Measurements from ENCODE around the gene TP73. TPM values are rescaled to one million over a fixed set of nuclear protein-coding genes. Genes with fewer than 3 reads are reported as not detected.

The TP73 gene
- polyA plus RNA-seq (ENCODE audit: insufficient read length in 12 of 12), result 1 to 10 TPM in 7 of 12 donors, under 1 TPM in 3, not detected in 2; 0.56 to 9.4 (median 1.3) TPM
- long read RNA-seq, donor 1, result 0 reads
- long read RNA-seq, donor 2, partial matches to known transcripts, result 0 of 1 reads
- long read RNA-seq, donor 2, other reads (novel, unspliced or antisense), result 0 of 1 reads
- long read RNA-seq, donor 3, result 0 reads
- long read RNA-seq, donor 4, result 0 reads
- long read RNA-seq, donor 5, result 0 reads
- long read RNA-seq, donor 6, result 0 reads
- long read RNA-seq, donor 7, result 0 reads
- long read RNA-seq, donor 8, result 0 reads
- long read RNA-seq, donor 9, result 0 reads
- long read RNA-seq, donor 10, result 0 reads
- long read RNA-seq, donor 11, result 0 reads

DNA sequence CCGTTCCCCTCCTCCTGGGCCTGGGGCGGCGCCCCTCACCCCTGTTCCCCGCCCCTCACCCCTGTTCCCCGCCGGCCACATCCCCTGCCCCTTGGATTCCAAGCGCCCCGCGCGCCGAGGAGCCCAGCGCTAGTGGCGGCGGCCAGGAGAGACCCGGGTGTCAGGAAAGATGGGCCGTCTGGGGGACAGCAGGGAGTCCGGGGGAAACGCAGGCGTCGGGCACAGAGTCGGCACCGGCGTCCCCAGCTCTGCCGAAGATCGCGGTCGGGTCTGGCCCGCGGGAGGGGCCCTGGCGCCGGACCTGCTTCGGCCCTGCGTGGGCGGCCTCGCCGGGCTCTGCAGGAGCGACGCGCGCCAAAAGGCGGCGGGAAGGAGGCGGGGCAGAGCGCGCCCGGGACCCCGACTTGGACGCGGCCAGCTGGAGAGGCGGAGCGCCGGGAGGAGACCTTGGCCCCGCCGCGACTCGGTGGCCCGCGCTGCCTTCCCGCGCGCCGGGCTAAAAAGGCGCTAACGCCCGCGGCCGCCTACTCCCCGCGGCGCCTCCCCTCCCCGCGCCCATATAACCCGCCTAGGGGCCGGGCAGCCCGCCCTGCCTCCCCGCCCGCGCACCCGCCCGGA, at the start of gene TP73:
Gene TP73, plus strand, starts transcription at position 587 of the 618 bp plus-strand sequence. CDS start 29,850 bp downstream, outside the sequence.
- no peak for DNase-seq

DNA sequence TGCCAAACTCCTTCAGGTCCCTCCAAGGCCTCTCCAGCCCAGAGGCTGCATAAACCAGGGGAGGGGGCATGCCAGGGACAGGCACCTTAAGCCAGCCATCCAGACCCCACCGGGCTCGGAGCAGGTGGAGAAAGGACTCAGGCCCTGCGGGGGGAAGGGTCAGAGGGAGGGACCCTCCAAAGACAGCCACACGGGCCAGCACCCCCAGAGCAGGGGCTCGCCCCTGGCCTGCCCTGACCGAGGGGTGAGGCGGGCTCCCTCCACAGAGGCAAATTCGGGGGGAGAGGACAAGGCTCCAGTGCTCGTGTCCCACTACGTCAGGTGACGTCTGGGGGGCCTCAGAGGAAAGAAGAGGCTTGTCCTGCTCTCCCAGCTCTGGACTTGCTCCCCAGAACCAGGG, 49.2 kb upstream of the TP73 start:
- DNase-seq, result no peak

DNA sequence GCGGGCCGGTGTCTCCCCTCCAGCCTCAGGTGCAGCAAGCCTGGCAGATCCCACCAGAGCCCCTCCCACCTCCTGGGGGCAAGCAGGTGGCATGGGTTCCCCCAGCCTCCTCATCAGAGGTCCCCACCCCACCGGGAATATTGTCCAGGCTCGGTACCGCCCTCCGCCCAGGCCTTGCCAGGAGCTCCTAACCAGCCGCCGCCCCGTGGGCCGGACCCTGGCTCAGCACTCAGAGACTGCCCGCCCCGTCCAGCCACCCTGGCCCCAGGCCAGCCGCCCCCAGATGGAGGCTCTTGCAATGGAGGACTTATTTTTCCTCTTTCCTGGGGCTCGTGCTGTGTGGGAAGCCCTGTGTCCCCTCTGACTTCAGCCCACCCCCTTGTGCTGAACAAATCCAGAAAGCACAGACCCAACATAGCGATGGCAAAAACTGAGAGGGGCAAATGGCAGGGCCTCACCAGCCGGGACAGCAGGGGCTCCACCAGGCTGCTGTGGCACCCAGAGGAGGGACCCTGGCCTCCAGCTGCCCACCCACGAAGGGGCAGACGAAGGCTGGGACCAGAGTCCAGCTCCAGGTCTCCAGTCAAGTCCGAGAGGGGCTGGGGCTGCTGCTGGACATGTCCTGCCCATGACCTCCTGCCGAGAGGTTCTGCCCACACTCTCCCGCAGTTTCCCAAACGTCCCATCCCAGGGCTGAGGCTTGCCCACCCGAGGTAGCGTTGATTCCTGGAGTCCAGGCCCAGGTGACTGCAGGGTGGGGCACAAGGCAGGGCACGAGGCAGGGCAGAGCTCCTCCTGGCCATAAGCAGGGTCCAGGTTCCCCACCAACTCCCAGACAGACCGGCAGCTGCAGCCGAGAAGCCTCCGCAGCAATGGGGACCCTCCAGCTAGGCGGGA, 48.5 kb upstream of the TP73 start:
- no peak for DNase-seq

DNA sequence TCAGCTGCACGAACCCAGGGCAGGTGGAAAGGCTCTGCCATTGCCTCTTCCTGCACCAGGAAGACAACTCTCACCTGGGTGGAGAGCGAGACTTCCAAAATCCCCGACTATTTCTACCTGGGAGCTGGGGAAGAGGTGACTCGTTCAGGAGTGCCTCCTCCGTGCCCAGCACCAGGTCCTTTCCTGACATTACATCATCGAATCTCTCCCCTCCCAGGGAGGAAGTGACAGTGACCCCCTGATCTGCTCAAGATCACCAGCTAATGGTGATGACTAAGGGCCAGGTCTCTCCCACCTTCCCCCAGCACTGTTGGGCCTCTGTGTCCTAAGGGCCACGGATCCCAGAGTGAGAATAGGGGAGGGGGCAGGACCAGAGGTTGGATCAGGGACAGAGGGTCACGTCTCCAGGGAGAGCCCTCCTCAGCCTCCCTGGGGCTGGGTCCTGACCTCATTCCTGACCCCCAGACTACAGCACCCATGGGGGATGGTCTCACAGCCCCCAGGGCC, 47.8 kb upstream of the TP73 start:
- no peak for DNase-seq

DNA sequence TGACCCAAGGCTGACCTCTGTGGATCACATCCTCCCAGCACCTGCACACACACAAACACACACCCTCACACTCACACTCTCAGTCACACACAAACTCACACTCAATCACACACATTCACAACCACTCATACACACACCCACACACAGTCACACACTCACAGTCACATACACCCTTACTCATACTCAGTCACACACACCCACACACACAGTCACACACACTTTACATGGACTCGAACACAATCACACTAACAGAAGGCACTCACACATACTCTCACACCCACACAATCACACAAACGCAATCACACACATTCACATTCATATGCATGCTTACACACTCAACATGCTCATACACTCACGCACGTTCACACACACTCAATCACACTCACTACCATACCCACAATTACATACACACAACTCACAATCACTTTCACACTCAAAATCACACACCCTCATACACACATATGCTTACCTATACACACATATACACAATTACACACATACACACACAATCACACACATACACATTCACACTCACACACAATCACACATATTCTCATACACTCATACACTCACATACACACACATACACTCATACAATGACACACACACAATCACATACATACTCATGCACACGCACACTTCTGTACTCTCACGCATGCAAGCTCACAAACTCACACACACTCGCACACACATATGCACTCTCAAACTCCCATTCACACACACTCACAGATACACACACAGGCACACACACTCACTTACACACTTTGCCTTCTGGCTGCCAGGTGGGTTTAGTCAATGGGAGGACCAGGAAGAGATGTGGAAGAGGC, 47.1 kb upstream of the TP73 start:
- no peak for DNase-seq

DNA sequence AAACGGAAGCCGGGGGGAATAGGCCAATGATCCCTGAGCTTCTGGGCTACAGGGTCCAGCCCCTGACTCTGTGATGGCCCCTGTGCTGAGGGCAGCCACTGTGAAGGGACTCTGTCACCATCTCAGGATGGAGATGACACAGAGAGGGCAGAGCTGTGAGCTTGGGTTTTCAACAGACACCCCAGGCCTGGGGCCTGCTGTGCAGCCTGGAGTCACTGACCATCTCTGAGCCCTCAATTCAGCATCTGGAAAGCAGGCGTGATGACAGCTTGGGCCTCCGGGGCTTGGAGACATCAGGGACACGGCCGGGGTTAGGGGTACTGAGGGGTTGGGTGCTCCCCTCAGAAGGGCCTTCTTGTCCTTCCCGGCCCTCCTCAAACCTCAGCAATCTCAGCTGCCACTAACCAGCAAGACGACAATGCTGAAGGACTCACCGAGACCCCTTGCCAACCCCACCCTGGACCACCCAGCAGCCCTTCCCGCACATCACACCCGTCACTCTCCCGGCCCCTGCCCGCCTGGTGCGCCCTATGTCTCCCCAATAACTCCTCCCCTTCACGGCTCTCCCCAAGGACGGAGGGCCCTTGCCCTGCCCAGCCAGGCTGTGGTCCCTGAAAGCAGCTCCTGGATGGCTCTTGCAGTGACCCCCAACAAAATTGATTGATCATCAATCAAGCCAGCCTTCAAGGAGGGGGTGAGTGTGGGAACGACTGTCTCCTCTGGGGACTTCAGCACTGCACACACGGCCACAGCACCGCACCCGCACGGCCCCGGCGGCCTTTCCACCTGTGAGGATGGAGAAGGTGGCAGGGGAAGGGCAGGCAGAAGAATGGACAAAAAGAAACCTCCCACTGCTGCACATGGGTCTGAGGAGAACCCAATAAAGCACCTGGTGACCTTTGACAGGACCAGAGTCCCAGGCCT, 45.3 kb upstream of the TP73 start:
- no peak for DNase-seq

DNA sequence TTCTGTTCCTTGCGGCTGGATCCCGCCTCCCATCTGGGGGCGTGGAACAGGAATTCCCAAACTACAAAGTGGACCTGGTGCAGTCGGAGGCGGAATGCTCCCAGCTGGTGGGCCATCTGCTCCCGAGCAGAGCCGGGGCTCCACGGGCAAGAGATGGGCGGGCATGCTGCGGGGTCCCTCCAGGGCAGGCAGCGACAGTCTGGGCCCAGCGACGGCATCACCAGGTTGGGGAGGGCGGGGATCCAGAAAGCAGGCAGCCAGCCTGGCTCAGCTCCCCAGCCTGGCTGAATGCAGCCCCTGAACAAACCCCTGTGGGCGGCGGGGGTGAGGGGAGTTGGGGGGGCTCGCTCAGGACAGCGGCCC, 44.6 kb upstream of the TP73 start:
- no peak for DNase-seq

DNA sequence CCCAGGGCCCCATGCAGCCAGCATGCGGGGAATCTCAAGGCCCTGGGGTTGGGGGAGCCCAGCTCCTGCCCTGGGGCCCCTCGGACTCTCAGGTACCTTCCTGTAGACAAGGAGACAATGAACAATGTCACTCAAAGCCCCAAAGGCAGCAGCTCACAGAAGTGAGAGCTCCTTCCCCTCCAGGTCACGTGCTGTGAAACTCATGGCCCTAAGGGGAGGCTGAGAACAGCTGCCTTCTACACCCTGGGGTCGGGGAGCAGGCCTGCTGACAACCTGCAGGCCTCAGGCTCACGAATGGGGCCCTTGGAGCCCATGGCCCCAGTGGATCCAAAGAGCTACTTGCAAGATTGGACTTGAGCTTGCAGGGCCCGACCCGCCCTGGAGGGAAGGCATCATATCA, 44.2 kb upstream of the TP73 start:
- no peak for DNase-seq

DNA sequence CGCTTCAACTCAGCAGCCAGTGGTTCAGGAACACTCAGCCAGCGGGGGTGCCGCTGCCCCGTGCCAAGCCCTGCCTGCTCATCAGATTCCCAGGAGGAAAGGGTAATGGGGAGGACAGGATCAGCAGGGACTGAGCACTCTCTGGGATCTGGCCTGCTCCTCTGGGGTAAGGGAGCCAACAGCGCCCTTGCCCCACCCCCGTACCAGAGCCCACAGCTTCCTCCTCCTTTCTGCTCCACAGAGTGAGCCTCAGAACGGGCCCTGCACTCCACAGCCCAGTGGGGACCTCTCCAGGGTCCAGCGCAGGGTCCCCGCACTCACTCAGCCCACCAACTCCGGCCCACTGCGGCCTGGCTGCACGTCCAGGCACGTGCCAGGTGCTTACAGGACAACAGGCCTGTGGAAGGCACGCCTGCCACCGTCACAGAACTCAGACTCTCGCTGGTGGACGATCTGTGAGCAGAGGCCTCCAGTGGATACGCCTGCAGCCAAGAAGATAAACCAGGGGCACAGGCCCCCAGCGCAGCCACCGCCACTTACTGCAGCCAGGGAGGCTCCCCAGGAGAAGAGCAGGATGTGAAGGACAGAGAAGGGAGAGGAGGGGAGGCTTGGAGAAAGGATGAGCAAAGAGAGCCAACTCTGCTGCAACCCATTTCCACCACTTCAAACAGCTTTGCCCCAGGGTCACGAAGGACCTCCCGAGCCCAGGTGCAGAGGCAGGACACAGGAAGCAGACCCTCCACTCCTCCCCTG, 43.1 kb upstream of the TP73 start:
- no peak for DNase-seq

DNA sequence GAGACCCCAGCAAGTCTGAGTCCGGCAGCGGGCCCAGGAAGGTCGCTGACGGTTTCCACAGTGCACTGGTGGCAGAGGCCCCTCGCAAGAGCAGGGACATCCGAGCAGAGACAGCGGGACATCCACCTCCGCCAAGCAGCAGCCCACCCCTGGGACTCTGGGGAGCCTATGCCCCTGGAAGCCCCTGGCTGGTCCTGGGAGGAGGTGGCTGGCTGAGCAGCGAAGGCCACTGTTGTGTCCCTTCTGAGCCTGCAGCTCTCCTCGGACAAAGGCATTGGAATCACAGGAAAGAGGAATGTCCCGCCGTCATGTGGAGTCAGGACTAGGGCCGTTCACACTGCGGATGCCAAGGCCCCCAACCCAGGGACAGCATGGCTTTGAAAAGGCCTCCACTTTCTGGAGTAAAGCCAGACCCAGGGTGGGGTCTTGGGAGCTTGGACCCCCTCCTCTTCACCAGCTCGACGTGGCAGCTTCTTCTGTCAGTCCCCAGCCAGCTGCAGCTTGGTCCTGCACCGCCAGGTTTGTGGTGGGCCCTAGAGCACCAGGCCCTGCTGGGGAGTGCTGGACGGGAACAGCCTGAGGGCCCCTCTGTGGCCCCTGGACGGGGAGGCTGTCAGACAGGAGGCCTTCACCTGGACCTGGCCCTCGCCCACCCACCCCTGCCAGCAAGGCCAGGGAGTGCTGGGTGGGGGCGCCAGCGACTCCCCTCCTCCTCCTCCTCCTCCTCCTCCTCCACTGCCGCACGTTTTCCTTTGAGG, 42.4 kb upstream of the TP73 start:
- no peak for DNase-seq

DNA sequence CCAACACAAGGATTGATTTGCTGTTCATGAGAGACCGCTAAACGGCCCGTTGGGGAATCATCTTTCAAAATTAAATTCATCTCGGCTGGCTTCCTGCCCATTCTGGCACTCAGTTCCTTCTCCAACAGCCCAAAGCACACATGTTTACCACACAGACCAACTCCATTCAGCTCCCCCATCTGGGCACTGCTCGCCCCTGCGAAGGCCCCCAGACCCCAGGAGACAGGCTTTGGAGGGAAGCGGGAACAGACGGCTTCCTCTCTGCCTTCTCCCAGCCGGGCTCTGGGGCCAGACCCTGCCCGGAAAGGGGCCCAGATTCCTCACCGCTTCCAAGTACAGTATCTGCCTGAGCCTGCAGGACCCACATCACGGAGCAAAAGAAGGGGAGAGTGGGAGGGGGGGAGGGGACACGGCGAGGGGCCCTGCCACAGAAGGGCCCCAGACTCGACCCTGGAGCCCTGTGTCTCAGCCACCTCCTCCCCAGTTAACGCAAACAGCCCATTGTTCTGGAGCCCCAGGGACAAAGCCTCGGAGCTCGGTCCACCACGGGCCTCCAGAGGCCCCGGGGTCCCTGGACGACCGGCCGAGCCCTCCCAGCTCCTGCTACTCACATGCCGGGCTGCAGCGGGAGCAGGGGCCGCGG, 41.7 kb upstream of the TP73 start:
- DNase-seq, result peak; percentile 32

DNA sequence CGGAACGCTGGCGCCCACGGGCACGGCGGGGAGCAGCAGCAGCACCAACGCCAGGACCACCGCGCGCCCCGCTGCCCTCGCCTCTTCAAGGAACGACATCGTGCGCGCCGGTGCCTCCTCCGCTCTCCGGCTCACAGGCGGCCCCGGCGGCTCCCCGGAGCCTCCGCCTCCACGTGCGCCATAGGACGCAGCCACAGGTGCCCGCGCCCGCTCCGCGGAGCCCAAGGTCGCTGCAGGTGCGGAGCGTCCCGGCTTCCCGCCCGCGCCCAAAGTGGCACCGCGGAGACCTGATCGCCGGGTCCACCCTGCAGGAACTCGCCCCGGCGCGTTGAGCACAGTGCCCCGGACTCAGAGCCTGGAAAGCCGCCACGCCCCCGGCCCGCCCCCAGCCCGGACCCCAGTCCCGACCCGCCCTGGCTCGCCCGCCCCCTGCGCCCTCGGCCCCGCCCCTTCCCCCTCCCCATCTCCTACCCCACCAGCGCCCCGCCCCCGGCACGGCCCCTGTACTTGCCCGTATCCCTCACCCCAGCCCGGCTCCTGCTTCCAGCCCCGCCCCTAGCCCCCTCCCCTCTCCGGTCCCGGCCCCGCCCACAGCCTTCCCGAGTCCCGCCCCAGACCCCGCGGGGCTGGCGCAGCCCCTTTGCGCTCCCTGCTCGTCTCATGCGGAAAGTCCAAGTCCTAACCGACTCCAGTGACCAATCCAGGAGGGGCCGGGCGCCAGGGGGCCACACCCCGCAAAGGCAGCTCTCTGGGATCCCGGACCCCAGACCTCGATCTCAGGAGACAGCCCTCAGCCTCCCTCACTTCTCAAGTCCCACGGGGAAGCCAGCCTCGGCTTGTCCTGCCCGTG, 40.9 kb upstream of the TP73 start, which contains the start of gene MEGF6:
Gene MEGF6, minus strand, starts transcription at position 339 of the 850 bp plus-strand sequence. Its CDS starts 240 bp downstream, at position 99.
- DNase-seq, result peak; percentile 42

DNA sequence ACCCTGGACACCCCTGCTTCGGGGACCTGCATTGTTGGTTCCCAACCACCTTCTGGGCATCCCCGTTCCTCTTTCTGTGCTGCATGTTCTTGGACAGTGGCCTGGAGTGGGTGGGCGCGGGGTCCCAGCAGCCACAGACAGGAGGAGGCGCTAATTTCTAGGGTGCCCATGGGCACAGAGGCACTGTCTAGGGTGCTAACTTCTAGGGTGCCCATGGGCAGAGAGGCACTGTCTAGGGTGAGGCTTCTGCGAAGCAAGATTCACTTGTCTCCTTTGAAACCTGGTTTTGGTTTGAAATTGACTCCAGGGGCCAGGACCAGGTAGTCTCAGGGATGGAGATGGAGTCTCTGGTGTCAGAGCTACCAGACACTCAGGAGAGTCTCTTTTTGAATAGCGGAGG, 40.2 kb upstream of the TP73 start:
- DNase-seq, result no peak

DNA sequence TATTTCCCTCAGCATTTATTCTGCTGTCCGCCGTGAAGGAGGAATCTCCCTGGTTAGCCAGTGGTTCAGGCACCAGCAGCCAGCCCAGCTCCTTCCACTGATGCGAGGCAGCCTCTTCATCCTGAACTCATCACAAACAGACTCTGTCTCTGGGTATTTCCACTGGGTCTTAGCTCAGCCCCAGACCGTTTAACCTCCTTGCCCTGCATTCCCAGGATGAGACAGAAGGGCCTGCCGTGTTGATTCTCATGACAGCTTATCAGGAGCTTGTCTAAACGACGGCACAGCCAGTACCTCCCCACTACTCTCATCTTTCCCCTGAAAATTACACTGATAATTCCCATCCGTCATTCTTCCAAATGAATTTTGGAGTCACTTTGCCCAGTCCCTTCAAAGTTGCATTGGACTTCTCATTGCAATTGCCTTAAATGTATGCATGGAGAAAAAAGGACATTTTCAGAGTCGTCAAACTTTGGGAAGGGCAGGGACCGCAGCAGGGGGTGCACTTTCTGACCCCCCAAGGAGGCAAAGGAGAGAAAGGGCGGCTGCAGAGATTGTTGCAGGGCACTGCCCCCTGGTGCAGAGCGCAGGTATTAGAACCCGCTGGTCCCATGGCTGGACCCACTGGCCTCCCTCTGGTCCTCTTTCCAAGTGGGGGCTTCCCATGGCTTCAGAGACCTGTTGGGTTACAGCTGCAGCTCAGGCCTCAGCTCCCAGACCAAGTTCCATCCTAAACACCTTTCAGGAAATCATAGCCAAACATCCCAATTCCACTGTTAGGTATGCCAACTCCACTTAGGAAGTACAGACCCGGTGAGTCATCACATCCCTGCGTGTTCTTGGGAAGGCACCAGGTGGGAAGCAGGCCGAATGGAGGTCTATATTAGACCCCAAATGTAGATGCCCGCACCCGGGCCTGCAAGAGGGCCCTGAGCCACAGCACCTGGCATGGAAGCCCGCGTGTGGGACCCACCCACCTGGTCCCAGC, 37.3 kb upstream of the TP73 start:
- DNase-seq, result no peak

DNA sequence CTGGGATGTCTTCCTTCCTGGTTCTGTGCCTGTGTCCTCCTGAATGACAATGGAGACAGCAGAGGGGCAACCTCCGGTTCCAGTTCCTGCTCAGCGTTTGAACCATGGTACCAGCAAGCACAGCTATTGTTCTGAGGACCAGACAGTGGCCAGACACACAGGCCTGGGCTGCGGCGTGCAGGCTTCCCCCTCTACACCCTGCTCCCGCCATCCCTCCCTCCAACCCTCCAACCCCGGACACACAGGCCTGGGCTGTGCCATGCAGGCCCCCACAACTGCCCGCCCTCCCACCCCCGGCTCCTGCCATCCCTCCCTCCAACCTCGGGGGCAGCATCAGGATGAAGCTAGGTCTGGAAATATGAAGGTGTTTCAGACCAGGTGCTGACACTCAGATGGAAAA, 35.5 kb upstream of the TP73 start:
- DNase-seq, result no peak

DNA sequence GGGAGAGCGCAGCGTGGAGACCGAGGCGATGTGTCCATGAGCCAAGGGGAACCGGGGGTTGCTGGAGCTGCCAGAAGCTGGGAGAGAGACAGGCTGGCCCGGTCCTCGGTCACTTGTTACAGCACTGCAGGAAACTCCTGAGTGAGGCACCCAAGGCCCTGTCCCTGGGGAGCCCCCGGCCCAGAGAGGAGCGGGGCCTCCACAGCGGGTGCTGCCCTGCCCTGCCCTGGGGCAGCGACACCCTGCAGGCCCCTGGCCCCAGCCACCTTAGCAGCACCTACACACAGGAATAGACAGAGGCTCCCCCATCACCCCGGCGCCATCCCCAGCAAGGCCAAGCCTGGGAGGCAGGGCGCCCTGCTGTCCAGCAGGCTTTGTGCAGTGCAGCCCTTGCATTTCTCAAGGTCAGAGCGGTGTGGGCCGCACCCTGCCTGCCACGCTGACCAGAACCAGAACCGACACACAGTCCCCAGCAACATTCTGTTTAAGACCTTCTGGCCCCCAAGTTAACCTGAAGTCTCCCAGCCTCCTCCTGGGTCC, 34.4 kb upstream of the TP73 start:
- no peak for DNase-seq

Measured in muscle of arm (tissue), 14 donors.